GM18508 (cell line): ENCODE data around the gene TSNAX.

Experiments
- ATAC-seq: cut with Tn5 transposase; IDR thresholded peaks from one replicate; pipeline ENCODE4 v1.9.1; 2021; ENCODE audit warnings: moderate number of reproducible peaks; ENCODE audit not compliant: insufficient read depth, unreplicated experiment

TSNAX gene

DNA sequence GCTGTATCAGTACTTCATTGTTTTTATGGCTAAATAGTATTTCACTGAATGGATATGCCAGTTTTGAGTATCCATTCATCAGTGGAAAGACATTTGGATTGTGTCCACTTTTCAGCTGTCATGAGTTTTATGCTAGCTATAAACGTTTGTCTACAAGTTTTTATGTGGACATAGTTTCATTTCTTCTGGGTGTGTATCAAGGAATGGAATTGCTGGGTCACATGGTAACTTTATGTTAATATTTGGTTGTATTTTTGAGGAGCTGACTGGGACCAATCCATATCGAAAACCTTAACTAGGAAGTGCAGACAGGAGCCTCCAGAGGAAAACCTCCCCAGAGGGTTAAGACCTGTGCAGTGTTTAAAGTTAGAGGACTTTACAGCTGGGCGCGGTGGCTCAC lies 66.3 kb downstream of the TSNAX start:
- no peak for ATAC-seq

DNA sequence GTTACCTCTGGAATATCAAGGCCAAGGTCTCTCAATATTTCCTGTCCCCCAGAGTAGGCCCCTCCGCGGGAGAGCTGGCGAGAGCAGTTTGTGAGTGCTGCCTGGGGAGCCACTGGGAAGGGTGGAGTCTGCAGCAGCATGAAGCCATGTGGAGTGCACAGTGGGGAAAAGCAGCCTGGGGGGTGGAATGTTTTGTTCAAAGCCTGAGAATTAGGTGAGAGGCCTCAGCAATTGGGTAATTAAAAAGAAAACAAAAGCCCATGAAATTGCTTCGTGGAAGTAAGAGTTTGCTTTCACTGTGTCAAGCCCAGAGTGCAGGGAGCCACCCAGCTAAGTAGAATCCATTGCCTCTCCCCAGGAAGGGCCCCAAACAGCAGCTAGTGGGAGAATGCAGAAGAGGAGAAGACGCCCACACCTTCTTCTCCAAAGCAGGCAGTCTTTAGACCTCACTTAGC lies 67.9 kb downstream of the TSNAX start:
- ATAC-seq: no peak

DNA sequence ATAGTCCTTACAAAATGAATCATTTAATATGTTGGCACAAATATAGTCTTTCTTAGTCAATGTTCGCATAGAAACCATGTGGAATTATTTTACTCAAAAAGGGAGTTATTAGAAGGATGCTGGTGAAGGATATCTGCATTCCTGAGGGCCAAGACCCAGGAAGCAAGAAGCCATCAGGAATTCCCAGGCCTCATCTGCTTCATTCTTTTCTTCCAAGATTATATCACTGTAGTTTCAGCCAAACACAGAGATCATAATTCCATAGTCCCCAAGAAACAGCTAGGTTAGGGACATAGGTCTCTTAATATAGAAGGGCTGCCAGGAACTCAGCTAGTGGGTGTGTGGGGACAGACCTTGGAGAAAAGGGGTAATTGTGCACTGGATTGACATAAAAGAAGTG lies 69.5 kb downstream of the TSNAX start:
- ATAC-seq: no peak

DNA sequence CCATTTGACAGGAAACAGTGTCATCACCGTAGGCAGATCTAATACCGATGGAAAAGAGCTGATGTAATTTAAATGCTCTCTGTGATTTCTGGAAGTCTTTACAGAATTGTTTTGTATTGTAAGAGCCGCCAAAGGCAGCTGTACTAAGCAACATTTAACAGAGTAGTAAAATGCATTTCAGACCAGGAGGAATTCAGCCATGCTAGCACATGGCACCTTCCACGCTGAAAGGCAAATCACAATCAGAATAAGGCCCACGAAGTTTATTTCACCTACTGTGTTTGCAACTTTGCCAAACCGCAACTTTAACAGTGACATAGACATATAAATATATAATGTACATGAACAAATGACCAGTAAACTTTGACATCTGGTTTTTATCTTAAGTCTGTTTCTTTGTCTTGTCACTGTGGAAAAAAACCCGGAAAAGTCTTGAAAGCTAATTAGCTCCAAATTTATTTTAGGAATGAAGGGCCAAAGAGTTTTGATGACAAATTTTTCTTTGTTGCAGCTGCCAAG lies 72.0 kb downstream of the TSNAX start:
- no peak for ATAC-seq

DNA sequence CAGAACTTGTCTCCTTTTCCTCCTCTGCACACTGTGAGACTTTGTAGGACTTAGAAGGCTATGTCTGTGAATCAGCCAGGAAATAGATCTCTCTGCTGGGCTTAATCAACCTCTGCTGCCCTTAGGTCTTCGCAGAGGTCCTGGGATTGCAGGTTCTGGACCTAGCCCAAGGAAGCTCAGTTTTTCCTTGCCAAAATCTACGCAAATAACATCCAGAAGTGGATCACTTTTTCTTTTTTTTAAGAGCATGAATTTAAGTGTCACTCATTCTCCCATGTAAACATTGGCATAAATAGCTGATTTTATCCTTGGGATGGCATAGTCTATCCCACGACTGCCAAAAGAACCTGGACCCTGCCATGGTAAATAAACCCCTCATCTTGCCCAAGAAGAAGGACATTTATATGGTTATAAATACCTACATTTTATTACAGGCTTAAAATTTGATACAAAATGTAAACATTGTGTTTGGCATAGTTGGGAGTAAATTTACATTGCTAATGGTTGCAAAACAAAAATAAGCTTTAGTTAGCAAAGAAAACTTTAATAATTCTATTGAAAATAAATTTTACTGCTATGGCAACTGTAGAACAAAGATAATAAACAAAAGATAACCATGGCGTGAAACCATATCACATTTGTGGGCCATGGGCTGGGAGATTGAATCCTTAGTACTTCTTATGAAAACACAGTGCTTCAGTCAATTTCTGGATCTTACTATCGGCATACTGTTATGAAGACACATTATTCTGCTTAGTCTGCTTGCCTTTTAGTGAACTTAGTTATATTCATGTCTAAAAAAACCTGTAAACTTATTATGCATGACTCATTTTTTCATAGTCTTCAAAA lies 73.6 kb downstream of the TSNAX start:
- ATAC-seq: no peak

DNA sequence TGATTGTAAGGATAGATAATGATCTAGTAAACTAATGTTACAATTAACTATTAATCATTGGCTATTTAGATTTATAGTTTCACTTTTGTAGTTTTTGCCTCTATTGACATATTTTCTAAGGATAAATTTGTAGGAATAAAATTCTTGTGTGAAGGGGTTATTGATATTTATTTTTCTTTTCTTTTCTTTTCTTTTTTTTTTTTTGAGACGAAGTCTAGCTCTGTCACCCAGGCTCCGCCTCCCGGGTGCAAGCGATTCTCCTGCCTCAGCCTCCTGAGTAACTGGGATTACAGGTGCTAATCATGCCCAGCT lies 74.2 kb downstream of the TSNAX start:
- ATAC-seq: no peak

DNA sequence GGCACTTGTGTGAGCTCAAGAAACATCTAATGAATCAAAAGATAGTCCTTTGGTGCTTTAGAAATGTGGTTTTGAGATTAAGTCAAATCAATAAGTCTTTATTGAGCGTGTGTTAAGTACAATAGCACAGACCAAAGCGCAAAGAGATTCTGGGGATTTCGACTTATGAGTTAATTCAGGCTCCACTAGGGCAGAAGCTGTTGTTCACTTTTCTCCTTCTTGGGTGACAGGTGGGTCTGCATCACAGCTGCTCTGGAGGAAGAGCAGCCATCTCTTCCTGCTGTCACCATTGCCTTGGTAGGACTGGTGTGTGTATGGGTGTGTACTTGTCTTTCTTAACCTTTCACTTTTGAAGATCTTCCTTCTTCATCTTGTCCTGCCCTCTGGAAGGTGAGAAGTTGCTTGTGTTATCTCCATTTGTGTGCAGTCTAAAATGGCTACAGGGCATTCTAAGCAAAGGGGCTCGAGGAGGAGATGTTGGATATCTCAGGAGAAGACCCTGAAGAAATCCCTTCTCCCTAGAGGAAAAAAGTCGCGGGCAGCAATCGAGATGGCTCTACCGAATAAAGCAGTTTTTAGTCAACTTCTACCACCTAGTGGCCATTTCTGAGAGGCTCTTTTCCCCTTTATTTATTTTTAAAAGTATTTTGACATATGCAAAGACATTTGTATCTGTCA lies 75.3 kb downstream of the TSNAX start:
- ATAC-seq: no peak

DNA sequence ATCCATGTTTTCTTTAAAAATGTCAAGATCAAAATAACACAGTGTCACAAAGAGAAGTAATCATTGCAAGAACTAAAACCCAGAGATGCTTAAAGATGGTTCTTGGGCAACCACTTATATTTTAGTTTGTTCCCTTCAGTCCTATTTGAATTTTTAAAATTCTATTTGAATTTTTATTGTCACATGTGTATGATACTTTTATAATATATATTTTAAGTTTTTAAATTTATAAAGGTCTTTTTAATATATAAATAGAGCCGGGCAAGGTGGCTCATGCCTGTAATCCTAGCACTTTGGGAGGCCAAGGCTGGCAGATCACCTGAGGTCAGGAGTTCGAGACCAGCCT lies 75.8 kb downstream of the TSNAX start:
- no peak for ATAC-seq

DNA sequence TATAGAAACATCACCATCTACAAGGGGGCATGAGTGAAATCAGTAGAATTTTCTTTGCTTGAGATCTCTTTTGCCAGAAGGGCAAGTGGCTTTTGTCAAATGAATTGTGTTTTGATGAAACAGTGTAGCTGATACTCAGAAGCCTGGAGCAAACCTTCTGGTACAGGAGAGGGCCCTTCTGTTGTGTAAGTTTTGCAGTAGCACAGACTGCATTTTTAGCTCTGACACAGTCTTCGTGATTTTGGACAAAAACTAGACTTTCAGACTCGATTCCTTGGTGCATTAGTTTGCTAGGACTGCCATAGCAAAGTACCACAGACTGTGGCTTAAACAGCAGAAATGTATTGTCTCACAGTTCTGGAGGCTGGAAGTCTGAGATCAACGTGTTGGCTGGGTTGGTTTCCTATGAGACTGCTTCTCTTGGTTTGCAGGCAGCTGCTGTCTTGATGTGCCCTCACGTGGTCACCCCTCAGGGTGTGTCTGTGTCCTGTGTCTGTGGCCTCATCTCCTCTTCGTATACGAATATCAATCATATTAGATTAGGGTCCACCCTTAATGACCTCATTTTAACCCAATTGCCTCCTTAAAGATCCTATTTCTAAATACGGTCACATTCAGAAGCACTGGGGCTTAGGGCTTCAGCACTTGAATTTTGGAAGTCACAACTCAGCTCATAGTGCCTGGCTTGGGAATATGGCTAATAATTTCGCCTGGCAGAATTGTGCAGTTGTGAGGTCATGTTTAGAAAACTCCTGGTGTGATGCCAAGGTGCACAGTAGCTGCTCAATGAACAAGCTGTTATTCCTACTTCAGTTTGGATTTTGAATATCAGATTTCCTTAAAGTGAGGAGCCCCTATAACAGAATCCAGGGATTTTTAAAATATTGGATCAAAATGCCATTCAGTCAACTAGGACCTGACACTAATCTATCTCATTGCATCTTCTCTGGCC lies 77.0 kb downstream of the TSNAX start:
- ATAC-seq: no peak

DNA sequence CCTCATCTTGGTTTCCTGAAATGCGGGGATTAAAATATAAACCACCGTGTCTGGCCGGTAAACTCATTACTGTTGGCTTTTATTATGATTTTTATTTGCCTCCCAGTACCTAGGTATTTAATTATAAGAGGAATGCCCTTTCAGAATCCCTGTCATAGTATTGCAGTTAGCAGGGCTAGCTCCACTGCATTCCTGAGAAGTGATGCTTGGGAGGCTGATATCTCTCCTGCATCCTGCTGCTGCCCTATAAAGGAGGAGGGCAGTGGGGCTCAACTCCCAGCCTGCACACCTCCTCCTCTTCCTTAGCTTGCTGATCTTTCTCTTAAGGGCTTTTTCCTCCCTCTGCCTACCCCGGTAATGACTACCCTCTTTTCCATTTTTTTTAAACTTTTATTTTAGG lies 78.2 kb downstream of the TSNAX start:
- ATAC-seq: no peak

DNA sequence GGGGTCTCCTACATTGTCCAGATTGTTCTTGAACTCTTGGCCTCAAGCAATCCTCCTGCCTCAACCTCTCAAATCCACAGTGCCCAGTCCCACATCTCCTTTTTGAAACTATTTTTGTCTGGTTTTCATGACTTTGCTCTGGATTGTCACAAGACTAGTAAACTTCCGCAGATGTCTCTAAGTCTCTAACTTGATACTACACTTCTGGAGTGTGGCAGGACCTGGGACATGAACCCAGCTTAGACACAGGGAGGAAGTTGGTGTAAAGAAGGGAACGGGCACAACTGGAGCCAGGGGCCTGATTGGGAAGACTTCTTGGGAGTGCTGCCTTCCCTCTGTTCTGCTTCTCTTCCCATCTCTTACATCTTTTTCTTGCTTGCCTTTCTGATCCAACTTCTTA lies 81.9 kb downstream of the TSNAX start:
- ATAC-seq: no peak

DNA sequence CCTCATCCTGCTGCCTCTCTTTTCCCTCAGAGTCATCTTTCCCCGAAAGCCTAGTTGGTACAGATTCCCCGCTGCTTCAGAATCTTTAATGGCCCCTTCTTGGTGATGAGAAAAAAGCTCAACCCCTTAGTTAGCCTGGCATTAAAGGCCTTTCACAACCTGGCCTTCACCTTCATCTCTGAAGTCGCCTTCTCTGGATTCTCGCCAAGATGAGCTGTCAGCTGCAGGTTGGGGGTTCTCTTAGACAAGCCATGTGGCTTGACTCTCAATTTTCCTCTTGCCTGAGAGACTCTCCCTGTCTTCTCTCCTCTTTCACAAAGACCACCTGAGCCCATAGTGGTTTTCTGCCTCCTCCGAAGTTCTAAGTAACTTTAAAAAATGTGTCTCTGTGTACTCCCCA lies 82.6 kb downstream of the TSNAX start:
- no peak for ATAC-seq

DNA sequence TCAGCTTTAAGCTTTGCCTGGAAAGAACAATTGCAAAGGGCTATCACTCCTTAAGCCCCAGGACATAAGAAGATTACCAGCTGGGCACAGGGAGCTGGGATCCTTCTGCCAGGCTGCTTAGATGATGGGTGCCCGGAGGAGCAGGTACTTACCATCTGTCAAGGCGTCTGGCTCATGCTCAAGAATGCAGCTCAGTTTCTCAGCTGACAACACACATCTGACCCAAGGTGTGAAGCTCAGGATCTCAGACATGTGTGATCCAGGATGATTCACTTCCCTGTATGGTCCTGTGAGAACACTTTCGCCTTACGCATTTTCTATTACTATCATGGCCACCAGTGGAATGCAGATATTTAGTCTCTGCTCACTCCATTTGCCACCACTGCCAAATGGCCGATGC lies 83.4 kb downstream of the TSNAX start:
- ATAC-seq: no peak

DNA sequence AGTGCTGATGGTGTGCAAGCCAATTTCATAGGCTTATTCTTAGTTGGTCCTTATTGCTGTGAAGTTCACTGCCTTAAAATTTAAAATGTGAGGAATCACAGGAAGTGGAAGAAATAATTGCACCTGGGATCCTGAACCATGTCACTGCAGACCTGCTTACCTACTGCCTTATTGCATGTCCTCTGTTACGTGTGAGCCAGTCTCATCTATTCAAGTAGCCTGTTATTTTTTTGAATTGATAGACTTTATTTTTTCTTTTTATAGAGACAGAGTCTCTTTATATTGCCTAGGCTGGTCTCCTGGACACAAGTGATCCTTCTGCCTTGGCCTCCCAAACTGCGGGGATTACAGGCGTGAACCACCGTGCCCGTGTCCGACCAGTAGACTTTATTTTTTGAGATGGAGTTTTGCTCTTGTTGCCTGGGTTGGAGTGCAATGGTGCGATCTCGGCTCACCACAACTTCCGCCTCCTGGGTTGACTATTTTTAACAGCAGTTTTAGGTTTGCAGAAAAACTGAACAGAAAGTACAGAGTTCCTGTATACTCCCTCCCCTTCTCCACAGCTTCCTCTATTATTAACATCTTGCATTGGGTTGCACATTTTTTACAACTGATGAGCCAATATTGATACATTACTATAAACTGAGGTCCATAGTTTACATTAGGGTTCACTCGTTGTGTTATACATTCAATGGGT lies 84.1 kb downstream of the TSNAX start:
- peak; percentile 96 for ATAC-seq

DNA sequence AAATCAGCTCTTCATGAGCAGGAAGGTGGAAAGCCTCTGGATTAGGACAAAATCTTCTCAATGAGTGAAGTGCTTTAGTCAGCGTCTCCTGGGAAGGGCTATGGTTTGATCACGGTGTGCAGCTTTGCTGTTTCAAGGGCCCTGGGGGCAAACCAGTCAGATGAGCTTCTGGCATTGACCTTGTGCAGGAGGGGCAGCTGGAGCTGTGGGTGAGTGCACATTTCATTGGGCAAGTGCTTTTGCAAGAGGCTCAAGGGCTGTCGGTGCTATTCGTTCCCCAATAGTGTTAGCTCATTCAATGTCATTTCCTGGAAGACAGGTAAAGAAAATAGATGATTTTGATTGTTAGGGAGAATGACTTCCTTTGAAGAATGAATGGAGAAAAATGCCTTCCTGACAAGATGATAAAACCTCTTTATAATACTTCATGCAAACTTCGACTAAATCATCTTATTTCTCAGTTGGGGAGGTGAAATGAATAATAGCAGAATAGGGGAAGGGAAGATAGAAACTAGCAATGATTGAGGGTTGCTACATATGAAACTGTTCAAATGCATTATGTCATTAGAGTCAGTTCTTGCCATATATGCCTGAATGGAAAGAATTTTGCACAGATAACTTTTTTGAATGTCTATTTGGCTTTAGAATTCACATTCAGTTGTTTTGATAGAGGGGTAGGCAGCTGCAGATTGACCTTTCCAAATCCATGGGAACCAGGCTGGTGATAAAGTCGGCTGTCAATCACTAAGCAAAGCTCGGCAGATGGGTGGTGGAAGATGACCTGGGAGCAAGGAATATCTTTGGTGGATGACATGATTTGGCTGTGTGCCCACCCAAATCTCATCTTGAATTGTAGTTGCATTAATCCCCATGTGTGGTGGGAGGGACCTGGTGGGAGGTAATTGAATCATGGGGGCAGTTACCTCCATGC lies 85.2 kb downstream of the TSNAX start:
- no peak for ATAC-seq
